Osteocyte (in vitro differentiated cells): Measurements from ENCODE around the gene POU2F2. TPM values are rescaled to one million over a fixed set of nuclear protein-coding genes. Genes with fewer than 3 reads are reported as not detected.

Experiments
- DNase-seq: peaks from one replicate; pipeline ENCODE4 v3.0.0; 2021; ENCODE audit warnings: mixed read lengths; ENCODE audit not compliant: unreplicated experiment; ENCODE audit errors: extremely low spot score
- H3K27ac Mint-ChIP-seq: one replicate; pipeline ENCODE4 v1.8.0; 2021; ENCODE audit warnings: mild to moderate bottlenecking, mixed read lengths; ENCODE audit not compliant: unreplicated experiment
- H3K27me3 Mint-ChIP-seq: one replicate; pipeline ENCODE4 v1.8.0; 2021; ENCODE audit warnings: mixed read lengths; ENCODE audit not compliant: unreplicated experiment
- H3K36me3 Mint-ChIP-seq: one replicate; pipeline ENCODE4 v1.8.0; 2021; ENCODE audit warnings: mixed read lengths; ENCODE audit not compliant: unreplicated experiment
- H3K4me1 Mint-ChIP-seq: one replicate; pipeline ENCODE4 v1.8.0; 2021; ENCODE audit warnings: mixed read lengths; ENCODE audit not compliant: unreplicated experiment
- H3K4me3 Mint-ChIP-seq: one replicate; pipeline ENCODE4 v1.8.0; 2021; ENCODE audit warnings: mild to moderate bottlenecking, moderate library complexity, mixed read lengths; ENCODE audit not compliant: unreplicated experiment
- H3K9me3 Mint-ChIP-seq: one replicate; pipeline ENCODE4 v1.8.0; 2021; ENCODE audit warnings: mixed read lengths; ENCODE audit not compliant: unreplicated experiment
- CTCF ChIP-seq: fragments of 200-600 bp; sonication (generic); IDR thresholded peaks from 2 replicates; pipeline ENCODE4 v1.5.0; 2021; ENCODE audit warnings: antibody characterized with exemption, mild to moderate bottlenecking, moderate library complexity
- total RNA-seq: library from RNA; stranded (reverse); gene quantifications from 2 replicates; pipeline ENCODE4 v1.2.1, GENCODE V29; 2021

POU2F2 gene
- total RNA-seq, 1 donor from 2014 or later, result 0.64 TPM

- H3K36me3 Mint-ChIP-seq, result peaks cover 9% of the 10 kb centered on the region
- no peak for DNase-seq
- no peaks in the 10 kb centered on the region for H3K27me3 Mint-ChIP-seq
- peaks cover 31% of the 10 kb centered on the region for H3K4me1 Mint-ChIP-seq
- TF ChIP-seq CTCF, result no peak
- peak overlapping the region; percentile 60 for H3K27ac Mint-ChIP-seq
- H3K4me3 Mint-ChIP-seq, result no peak overlapping the region
- H3K9me3 Mint-ChIP-seq, result no peaks in the 10 kb centered on the region
Observed at GRCh38 chr19:42086770-42087550, 45.3 kb downstream of the POU2F2 start.

GRCh38 chr19:42086188-42086736 is 46.0 kb downstream of the POU2F2 start:
- Mint-ChIP-seq H3K27ac (no peak overlapping the region), H3K27me3 (no peaks in the 10 kb centered on the region), H3K36me3 (peaks cover 16% of the 10 kb centered on the region), H3K9me3 (no peaks in the 10 kb centered on the region), H3K4me1 (peaks cover 33% of the 10 kb centered on the region), H3K4me3 (no peak overlapping the region)
- TF ChIP-seq CTCF, result no peak
- no peak for DNase-seq

GRCh38 chr19:42083537-42083936 is 48.7 kb downstream of the POU2F2 start:
- peaks cover 19% of the 10 kb centered on the region for H3K4me1 Mint-ChIP-seq
- H3K9me3 Mint-ChIP-seq, result no peaks in the 10 kb centered on the region
- H3K27me3 Mint-ChIP-seq, result no peaks in the 10 kb centered on the region
- no peak for TF ChIP-seq CTCF
- peaks cover 25% of the 10 kb centered on the region for H3K36me3 Mint-ChIP-seq
- H3K27ac Mint-ChIP-seq, result no peak overlapping the region
- DNase-seq, result no peak
- no peak overlapping the region for H3K4me3 Mint-ChIP-seq

GRCh38 chr19:42081584-42082203 is 50.6 kb downstream of the POU2F2 start:
- DNase-seq, result no peak
- no peaks in the 10 kb centered on the region for H3K27me3 Mint-ChIP-seq
- H3K36me3 Mint-ChIP-seq, result peaks cover 25% of the 10 kb centered on the region
- no peak overlapping the region for H3K4me3 Mint-ChIP-seq
- TF ChIP-seq CTCF, result peak; percentile 52
- peak overlapping the region; percentile 34 for H3K27ac Mint-ChIP-seq
- H3K4me1 Mint-ChIP-seq, result peaks cover 23% of the 10 kb centered on the region
- no peaks in the 10 kb centered on the region for H3K9me3 Mint-ChIP-seq

- Mint-ChIP-seq H3K4me1 (peaks cover 24% of the 10 kb centered on the region), H3K36me3 (peaks cover 24% of the 10 kb centered on the region), H3K27me3 (no peaks in the 10 kb centered on the region), H3K9me3 (no peaks in the 10 kb centered on the region), H3K4me3 (no peak overlapping the region), H3K27ac (no peak overlapping the region)
- no peak for DNase-seq
- TF ChIP-seq CTCF, result no peak
Observed at GRCh38 chr19:42080764-42081375, 51.4 kb downstream of the POU2F2 start.
